Pancreas (tissue), 10 donors: ENCODE results near the gene NEGR1. TPM values are rescaled to one million over a fixed set of nuclear protein-coding genes. Genes with fewer than 3 reads are reported as not detected.

Experiments used
- ATAC-seq, 4 donors: fragments of 200-7000 bp; cut with Tn5 transposase; one replicate each; pipeline versions ENCODE4 v1.8.0 to v1.9.1; 2020; ENCODE audit warnings: mild to moderate bottlenecking in 4 of 4, moderate library complexity in 4 of 4
- DNase-seq, 6 donors: peaks; one replicate each; pipeline ENCODE4 v3.0.0-alpha.2; 2020
- FAIRE-seq: peaks from 2 replicates; lab custom pipeline; 2012; peaks lifted over from hg19 to GRCh38; lab: Jason Lieb, UNC
- H3K27ac ChIP-seq, 4 donors: fragments of 200-600 bp; sonication (generic); 1 replicate in 3 of 4; 2 replicates in 1 of 4; pipeline versions ENCODE4 v1.5.0 to v1.8.0; 2020
- H3K27me3 ChIP-seq, 4 donors: fragments of 200-600 bp; one replicate each; pipeline ENCODE4 v1.8.0; 2021
- H3K36me3 ChIP-seq, 3 donors: fragments of 200-600 bp; sonication (generic) in 1 of 3; one replicate each; pipeline versions ENCODE4 v1.5.0 to v1.8.0; 2020 to 2021
- H3K4me1 ChIP-seq, 3 donors: fragments of 200-600 bp; one replicate each; pipeline ENCODE4 v1.8.0; 2021
- H3K4me3 ChIP-seq, 4 donors: fragments of 200-600 bp; sonication (generic) in 2 of 4; one replicate each; pipeline versions ENCODE4 v1.5.0 to v1.8.0; 2020 to 2021
- H3K9me3 ChIP-seq, 4 donors: fragments of 200-600 bp; one replicate each; pipeline ENCODE4 v1.8.0; 2021
- WGBS, 2 donors: extraction: QIAGEN DNeasy Blood & Tissue Kit; methylation state at CpG; one replicate each; pipeline ENCODE4 v1.1.7; 2013; 5-methylcytosine and 5-hydroxymethylcytosine counted together
- intact Hi-C, 3 donors: fragments of 100-400 bp; cut with DNase I; formaldehyde crosslinking; loops; one replicate each; pipeline versions ENCODE4 v1.11.1 to v1.14.2; 2022
- polyA plus RNA-seq, 2 donors: library from polyadenylated mRNA; stranded (reverse); fragments of 200-250 nt; gene quantifications; one replicate each; pipeline ENCODE4 v1.2.3, GENCODE V29; 2013
- total RNA-seq, 6 donors: library from RNA; stranded (reverse); fragmentation: NEBNext Ultra II Directional in 4 of 6; extraction: Animal tissue kit (Norgen Biotek cat#: 25700) in 4 of 6; gene quantifications; one replicate each; pipeline versions ENCODE4 v1.2.1 to v1.2.4, GENCODE V29; 2021 to 2023
- TF ChIP-seq, protein P1 (sequence below), 4 donors: fragments of 200-600 bp; sonication (generic) in 3 of 4; IDR thresholded peaks; one replicate each; pipeline versions ENCODE4 v1.5.0 to v1.8.0; 2021; ENCODE audit warnings: antibody characterized with exemption in 4 of 4
- donor health status: healthy with polysubstance abuse.
- donor health status: DM: no; HTN: no; CAD: no; lungs with moderate emphysema.
- donor health status: DM: no; HTN: no; CAD: no.
- donor health status: control.
- donor health status: control.
- donor health status: Bipolar disorder and iron deficiency.
- donor health status: DM: yes; HTN: yes; CAD: no.
- donor health status: DM: no; HTN: no; CAD: no.
- donor health status: DM: no; HTN: no; CAD: no.
- donor health status: DM: yes; HTN: yes; CAD: no.

NEGR1 gene
- total and polyA plus RNA-seq, 8 donors, result 1.2 to 9.3 (median 3.4) TPM

GRCh38 chr1:72111662-72112061 lies 170.7 kb downstream of the NEGR1 start:
- DNase-seq (no peak), FAIRE-seq (no peak), ATAC-seq (no peak)
- Histone ChIP-seq H3K36me3 (no peaks in the 10 kb centered on the region), H3K9me3 (no peaks in the 10 kb centered on the region), H3K27ac (no peak overlapping the region), H3K4me3 (no peak overlapping the region), H3K4me1 (no peaks in the 10 kb centered on the region), H3K27me3 (no peaks in the 10 kb centered on the region)
- TF ChIP-seq, protein P1, sequence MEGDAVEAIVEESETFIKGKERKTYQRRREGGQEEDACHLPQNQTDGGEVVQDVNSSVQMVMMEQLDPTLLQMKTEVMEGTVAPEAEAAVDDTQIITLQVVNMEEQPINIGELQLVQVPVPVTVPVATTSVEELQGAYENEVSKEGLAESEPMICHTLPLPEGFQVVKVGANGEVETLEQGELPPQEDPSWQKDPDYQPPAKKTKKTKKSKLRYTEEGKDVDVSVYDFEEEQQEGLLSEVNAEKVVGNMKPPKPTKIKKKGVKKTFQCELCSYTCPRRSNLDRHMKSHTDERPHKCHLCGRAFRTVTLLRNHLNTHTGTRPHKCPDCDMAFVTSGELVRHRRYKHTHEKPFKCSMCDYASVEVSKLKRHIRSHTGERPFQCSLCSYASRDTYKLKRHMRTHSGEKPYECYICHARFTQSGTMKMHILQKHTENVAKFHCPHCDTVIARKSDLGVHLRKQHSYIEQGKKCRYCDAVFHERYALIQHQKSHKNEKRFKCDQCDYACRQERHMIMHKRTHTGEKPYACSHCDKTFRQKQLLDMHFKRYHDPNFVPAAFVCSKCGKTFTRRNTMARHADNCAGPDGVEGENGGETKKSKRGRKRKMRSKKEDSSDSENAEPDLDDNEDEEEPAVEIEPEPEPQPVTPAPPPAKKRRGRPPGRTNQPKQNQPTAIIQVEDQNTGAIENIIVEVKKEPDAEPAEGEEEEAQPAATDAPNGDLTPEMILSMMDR (IDR thresholded peaks at IDR 0.05), result no peak
- 57 to 66% methylated on average over 4 of the region's 4 CpGs for WGBS, 2 donors
- intact Hi-C loops, result no loop called here

DNA sequence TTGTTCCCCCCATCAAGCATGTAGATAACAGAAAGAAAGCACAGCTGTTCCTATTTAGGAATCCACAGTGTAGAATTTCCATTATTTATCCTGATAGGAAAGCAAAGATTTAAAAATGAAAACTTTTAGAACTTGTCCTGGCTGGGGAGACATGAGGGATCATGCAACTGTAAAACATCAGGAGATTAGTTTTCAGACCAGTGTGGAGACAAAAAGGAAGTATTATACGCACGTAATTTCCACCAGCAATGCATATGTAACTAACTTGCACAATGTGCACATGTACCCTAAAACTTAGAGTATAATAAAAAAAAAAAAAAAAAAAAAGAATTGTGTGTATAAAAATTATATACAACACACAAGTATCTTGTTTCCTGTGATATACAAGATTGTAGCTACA lies 172.4 kb downstream of the NEGR1 start:
- no peak for FAIRE-seq
- no peaks in the 10 kb centered on the region for H3K4me1 ChIP-seq
- H3K36me3 ChIP-seq, result no peaks in the 10 kb centered on the region
- no peaks in the 10 kb centered on the region for H3K27me3 ChIP-seq
- H3K4me3 ChIP-seq, result no peak overlapping the region
- intact Hi-C loops, result no loop called here
- WGBS, 2 donors, result 73 to 88% methylated on average over 2 of the region's 2 CpGs
- no peaks in the 10 kb centered on the region for H3K9me3 ChIP-seq
- TF ChIP-seq, protein P1 (IDR thresholded peaks at IDR 0.05), result no peak
- H3K27ac ChIP-seq, result no peak overlapping the region
- no peak for ATAC-seq
- DNase-seq, result no peak

- Histone ChIP-seq H3K9me3 (no peaks in the 10 kb centered on the region), H3K4me1 (no peaks in the 10 kb centered on the region), H3K4me3 (no peak overlapping the region), H3K27me3 (no peaks in the 10 kb centered on the region), H3K27ac (no peak overlapping the region), H3K36me3 (no peaks in the 10 kb centered on the region)
- TF ChIP-seq, protein P1 (IDR thresholded peaks at IDR 0.05), result no peak
- intact Hi-C loops, result no loop called here
- no peak for DNase-seq
- no peak for ATAC-seq
- WGBS, 2 donors, result 71 to 84% methylated on average over 2 of the region's 2 CpGs
- no peak for FAIRE-seq
Observed at GRCh38 chr1:72105201-72105600, 177.1 kb downstream of the NEGR1 start.

DNA sequence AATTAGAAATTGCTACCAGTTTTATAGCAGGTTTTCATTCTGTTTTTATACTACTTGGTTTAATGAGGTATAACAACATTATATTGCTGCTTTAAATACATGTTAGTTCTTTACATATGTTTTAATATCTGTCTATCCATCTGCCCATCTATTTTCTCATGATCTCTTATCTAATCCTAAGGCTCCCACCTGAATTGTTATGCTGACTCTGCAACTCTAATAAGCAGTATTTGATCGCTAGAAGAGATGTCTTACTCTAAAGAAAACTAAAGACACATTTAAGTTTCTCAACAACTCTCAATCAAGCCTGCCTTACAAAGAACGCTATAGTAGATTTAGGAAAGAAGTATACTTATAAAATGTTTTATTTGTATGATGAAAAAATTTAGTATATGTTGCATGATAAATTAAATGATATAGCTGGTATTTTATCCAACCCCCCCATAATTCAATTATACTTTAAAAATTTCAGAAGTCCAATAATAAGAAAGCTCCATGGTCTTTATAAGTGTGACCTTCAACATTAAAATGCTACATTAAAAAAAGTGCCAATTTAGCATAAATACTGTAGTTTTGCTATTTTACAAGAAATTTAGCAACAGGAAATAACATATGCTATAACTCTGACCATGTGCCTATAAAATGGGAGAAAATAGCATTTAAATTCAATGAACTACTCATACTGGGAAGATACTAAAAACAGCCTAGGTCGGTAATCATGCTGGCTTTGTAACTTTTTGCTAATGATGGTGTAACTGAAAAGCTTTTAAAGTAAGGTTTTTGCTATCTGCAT lies 180.3 kb downstream of the NEGR1 start:
- WGBS, 2 donors, result 66 to 74% methylated on average over 3 of the region's 3 CpGs
- Histone ChIP-seq H3K36me3 (no peaks in the 10 kb centered on the region), H3K27me3 (peaks cover 0 to 3% (median 0%) of the 10 kb centered on the region in 4 donors), H3K27ac (no peak overlapping the region), H3K4me3 (no peak overlapping the region), H3K4me1 (no peaks in the 10 kb centered on the region), H3K9me3 (no peaks in the 10 kb centered on the region)
- TF ChIP-seq, protein P1 (IDR thresholded peaks at IDR 0.05), result no peak
- intact Hi-C loops, result no loop called here
- ATAC-seq, result no peak
- FAIRE-seq, result no peak
- no peak for DNase-seq

DNA sequence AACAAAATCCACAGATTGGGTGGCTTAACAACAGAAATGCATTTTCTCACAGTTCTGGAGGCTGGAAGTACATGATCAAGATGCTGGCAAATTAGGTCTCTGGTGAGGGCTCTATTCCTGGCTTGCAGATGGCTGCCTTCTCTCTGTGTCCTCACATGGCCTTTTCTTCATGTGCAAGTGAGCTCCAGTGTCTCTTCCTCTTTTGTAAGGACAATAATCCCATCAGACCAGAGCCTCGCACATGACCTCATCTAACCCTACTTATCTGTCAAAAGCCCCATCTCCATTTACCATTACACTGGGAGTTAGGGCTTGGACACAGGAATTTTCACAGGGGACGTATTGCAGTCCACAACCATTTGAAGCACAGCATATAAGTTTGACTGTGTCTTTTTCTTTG lies 181.6 kb downstream of the NEGR1 start:
- ATAC-seq (no peak), DNase-seq (no peak), FAIRE-seq (no peak)
- Histone ChIP-seq H3K9me3 (no peaks in the 10 kb centered on the region), H3K27me3 (peaks cover 0 to 3% (median 0%) of the 10 kb centered on the region in 4 donors), H3K4me1 (no peaks in the 10 kb centered on the region), H3K27ac (no peak overlapping the region), H3K36me3 (no peaks in the 10 kb centered on the region), H3K4me3 (no peak overlapping the region)
- intact Hi-C loops, result no loop called here
- TF ChIP-seq, protein P1 (IDR thresholded peaks at IDR 0.05), result no peak
- 55 to 76% methylated on average over 2 of the region's 2 CpGs for WGBS, 2 donors
